ENCODE results near the gene C10orf105.

C10orf105 gene

DNA sequence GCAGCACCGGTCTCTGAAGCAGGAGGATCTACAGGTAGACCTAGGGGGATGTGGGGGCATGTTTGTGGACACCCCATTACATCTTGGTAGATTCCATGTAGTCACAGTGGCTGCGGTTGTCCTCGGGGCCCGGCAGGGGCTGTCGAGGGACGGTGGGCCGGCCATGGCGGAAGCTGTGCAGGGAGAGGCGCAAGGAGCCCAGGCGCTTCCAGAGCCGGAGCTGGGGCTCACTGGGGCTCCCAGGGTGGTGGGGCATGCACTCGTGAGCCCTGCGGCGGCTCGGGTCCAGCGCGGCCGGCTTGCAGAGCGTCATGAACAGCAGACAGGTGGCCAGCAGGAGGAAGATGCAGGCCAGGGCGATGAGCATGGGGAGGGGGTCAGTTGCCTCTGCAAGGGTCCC, 3.7 kb downstream of the C10orf105 start:
- DNase-seq: no peak

DNA sequence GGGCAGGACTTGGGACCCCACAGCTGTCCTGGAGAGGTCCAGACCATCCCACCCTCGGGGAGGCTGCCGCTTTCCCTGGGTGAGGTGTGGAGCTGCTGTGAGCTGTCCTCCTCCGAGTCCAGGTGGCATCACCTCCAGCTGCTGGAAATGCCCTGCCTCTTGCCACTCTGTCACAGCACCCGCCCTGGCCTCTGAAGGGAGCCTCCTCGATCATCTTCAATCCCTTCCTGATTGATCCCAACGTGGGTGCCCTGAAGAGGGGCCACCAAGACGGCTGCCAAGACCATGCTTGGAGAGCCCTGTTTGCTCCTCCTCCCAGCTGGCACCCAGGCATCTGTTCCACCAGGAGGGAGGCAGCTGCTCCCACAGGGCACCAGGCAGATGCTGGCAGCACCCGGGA, 4.6 kb downstream of the C10orf105 start:
- DNase-seq: peak in 1 of 2 experiments; percentile 46

GRCh38 chr10:71714592-71714991, 5.0 kb downstream of the C10orf105 start:
- DNase-seq: no peak

DNA sequence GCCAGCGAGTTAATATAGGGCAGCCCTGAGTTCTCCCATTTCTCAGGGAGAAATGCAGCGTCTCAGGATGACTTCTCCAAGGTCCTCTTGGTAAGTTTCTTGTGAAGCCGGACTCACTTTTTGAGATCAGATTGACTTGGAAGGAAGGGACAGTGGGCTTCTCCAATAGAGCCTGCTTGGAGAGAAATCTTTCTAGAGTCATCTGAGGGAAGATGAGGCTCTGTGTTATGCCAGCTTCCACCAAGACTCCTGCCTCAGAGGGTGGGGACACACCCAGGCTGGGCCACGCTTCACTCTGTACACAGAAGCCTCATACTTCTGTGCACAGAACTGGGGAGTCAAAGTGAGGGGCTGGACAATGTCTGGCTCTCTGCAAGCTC, 5.6 kb downstream of the C10orf105 start:
- DNase-seq: no peak

DNA sequence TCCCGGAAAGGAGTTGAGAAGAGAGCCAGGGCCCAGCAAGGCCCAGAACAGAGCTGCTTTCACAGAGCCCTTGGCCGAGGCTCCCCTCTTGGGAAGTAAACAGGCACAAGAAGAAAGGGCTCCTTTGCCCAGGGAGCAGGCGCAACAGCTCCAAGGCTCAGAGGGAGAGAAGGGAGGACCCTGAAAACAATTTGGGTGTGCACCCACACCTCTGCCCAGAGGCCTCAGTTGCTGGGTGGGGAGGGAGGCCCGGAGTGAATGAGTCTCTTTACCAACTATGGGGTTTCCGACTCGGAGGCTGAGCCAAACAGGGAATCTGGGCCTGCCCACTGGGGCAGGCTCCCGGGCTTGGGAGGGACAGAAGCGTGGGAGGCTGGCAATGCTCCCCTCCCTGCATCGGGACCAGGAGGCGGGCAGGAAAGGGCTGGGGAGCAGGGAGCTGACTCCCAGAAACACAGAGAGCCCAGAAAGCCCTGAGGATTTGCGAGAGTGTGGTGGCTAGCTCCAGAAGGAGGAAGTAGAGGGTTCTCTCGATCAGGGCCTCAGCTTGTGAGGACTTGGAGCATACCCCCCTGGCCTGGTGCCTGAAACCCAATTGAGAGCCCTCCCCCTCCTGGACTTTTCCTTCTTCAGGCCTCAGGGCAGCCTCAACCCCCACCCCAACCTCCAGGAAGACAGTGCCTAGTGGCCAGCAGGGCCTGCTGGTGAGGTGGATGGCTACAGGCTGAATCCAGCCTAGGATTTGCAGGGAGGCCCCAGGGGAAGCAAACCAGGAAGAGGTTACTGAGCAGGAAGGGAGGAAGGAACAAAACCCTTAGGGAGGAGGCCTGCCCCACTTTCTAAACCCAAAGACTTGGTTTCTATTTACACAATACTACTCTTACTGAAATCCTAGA, 6.2 kb downstream of the C10orf105 start:
- no peak for DNase-seq

DNA sequence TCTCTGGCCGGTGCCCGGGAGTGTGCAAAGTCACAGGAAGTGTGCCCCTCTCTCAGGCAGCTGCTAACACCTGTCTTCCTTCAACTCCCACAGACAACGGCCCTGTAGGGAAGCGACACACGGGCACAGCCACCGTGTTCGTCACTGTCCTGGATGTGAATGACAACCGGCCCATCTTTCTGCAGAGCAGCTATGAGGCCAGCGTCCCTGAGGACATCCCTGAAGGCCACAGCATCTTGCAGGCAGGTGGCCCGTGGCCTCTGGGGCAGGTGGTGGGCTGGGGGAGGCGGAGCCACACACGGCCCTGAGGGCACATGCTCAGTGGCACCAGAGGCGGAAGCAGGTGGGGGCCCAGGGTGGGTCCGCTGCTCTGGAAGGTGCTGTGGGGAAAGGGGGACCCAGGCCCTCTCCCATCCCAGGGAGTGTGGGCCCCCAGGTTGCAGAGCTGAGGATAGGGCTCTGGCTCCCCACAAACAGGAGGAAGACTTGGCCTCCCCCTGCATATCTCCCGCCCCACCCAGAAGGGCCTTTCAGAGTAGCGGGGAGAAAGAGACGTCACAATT, 6.9 kb downstream of the C10orf105 start:
- DNase-seq: no peak

DNA sequence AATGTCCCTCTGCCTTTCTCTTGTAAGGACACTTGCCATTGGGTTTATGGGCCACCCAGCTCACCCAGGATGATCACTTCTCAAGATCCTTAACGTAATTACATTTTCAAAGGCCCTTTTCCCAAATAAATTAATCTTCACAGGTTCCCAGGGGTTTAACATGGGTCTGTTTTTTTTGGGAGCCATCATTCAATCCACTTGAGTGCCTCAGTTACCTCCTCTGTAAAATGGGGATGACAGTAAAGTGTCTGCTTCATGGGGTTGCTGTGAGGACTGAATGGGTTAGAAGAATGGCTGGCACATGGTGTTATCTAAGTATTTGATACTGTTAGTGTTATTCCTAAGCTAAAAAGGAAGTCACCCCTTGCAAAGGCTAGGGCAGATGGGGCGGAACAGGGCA, 7.4 kb downstream of the C10orf105 start:
- no peak for DNase-seq

- DNase-seq: no peak
Measured at GRCh38 chr10:71711052-71711623, 8.4 kb downstream of the C10orf105 start.

DNA sequence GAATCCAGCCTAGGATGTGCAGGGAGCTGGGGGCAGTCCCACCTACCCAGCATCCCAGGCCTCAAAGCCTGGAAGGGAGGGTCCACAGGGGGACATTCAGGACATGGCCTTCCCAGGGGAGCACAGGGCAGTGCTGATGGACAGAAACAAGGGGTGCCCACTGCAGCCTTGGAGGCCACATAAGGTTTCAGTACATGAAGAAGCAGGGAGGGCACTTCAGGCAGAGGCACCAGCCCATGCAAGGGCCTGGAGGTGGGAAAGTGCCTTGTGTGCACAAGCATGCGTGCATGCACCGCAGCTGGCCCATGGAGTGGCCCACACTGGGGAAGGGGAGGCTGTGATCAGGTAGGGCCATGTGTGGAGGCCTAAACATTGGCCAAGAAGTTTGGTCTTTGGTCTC, 9.1 kb downstream of the C10orf105 start:
- no peak for DNase-seq

GRCh38 chr10:71708897-71709882, 10.4 kb downstream of the C10orf105 start:
- DNase-seq: no peak

- DNase-seq: peak in 1 of 2 experiments; percentile 23
Measured at GRCh38 chr10:71708301-71708703, 11.3 kb downstream of the C10orf105 start.

DNA sequence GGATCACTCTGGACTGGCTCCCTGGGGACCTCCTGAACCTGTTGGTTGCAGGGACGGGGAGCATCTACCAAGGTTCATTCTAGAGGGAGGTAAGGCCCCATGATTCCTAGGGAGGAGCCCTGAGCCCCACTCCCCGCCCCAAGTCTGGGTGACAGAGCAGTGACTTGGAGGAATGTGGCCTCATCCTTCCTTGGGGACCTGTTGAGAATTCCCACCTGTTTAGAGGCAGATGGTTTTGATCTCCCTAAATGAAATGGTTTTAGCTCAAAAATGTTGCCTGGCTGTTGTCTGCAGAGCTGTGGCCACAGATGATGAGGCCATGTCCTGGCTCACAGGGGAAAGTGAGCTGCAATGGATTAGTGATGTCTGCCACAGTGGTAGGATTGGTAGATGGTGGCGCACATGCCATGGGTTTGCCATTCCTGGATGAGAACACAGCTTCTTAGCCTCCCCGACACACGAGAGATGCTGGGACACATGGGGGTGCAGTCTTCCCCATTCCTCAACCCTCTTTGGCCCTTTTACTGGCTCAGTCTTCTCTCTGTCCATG, 12.3 kb downstream of the C10orf105 start:
- no peak for DNase-seq

DNA sequence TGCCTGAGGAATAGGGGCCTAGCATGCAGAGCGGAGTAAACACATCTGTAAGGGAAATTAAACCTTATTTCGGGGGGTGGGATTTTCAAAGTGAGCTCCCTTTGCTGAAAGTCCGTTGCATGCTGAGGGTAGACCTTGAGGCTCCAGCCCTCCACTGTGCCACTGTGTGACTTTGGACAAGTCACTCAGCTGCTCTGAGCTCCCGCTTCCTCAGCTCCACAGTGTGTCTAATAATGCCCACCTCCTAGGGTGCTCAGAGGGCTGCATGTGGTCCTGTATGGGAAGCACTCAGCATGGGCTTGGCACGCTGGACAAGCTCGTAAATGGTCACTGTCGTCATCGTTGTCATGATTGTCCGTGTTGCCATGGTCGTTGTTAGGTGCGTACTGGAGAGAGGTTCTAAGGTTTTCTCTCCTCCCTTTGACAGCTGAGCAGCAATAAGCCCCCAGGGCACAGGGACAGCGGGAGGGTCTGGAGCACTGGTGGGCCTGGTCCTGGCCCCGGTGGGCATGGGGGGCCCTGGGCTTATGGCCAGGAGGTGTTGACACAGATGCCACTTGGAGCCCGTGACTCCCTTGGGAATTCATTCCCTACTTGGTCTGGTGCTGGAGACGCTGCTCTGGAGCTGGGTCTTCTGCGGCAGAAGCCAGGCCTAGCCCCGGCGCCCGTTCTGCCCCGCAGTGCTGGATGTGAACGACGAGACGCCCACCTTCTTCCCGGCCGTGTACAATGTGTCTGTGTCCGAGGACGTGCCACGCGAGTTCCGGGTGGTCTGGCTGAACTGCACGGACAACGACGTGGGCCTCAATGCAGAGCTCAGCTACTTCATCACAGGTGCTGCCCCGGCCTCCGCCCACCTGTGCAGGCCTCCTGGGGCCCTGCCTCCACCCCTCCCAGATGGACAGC, 13.1 kb downstream of the C10orf105 start:
- DNase-seq: no peak

DNA sequence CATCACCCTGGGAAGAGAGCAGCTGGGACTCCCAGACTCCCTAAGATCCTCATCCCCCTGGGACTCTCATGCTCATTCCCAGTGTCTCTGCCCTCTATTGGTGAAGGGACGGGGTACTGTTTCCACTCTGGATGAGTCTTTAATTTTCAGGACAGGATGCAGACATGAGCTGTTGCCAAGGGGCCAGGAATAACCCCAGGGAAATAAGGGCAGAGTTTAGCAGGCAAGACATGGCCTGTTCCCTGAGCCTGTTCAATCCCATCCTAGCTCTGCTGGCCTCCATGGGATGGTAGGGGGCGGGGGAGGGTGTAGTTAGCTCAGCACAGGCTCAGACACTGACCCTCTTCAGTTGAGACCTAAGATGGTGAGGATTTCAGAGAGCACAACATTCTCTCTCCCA, 14.0 kb downstream of the C10orf105 start:
- DNase-seq: no peak

DNA sequence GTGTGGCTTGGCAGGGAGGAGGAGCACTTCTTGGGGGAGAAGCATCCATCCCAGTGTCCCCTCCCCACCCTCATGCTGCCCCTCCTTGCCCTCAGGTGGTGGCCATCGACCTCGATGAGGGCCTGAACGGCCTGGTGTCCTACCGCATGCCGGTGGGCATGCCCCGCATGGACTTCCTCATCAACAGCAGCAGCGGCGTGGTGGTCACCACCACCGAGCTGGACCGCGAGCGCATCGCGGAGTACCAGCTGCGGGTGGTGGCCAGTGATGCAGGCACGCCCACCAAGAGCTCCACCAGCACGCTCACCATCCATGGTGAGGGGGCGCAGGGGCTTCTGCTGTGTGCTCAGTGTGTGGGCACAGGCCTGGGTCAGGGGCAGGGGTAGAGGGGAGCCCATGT, 14.8 kb downstream of the C10orf105 start:
- DNase-seq: no peak

GRCh38 chr10:71703577-71703976, 16.0 kb downstream of the C10orf105 start:
- no peak for DNase-seq

DNA sequence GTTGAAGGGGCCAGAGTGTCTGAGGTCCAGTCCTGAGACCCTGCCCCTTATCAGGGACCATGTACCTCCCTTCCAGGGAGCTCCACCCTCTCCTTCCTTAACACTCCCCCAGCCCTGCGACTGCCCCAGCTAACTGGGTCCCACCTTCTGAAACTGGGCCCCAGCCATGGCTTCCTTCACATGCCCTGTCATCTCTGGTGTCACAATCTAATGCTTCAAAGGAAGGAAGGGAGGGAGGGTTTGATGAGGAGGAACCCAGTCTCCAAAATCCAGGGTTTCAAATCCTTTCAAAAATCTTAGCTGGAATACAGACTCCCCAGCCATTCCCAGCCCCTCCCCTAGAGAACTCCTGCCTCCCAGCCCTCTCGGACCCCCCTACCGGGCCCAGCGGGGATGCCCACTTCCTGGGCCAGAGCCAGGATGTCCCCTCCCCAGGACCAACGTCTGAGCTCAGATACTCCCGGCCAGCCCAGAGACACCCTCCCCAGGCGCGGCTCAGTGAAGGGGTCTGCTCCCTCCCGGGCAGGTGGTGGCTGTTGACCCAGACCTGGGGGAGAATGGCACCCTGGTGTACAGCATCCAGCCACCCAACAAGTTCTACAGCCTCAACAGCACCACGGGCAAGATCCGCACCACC, 18.0 kb downstream of the C10orf105 start:
- no peak for DNase-seq

DNA sequence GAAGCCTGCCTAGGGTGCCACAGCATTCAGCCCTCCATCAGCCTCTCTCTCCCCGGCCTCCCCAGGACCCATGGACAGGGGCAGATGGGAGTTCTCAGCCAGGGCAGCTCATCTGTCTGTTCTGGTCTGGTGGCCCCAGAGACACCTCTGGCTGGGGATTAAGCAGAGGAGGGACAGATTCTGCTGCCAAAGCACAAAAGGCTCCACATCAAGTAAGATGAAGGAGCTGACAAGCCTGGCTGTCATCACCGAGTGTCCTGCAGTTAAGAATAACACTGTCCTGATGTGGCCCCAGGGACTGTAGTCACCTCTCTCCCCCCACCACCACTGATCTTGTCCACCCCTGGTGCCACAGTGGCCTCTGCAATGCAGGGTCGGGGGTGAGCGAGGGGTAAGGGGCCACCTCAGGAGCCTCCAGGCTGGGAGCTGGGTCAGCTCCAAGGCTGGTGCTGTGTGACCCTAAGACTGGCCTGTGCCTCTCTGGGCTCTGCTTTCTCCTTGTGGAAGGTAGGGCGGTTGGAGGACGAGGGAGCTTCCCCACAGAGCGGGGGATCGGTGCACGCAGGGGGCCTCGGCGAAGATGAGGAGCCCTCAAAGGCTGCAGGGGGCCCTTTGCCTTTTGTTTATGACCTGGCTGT, 18.7 kb downstream of the C10orf105 start:
- peak in 1 of 2 experiments; percentile 38 for DNase-seq

DNA sequence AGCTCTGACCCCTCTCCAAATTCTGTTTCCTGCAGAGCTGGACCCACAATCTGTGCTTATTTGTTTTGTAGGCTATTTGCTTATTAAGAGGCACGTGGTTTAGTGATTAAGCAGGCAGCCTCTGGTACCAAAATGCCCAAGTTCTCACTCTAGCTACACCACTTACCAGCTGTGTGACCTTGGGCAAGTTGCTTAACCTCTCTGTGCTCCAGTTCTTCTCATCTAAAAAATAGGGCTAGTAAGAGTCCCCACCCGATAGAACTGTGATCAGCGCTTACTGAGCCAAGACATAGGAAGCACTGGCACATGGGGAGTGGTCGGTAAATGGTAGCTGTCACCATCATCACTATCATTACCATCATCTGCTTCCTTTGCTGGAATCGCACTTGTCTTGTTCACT, 20.8 kb downstream of the C10orf105 start:
- DNase-seq: no peak

GRCh38 chr10:71697938-71698709, 21.5 kb downstream of the C10orf105 start:
- DNase-seq: no peak

All from NCI-H524 (cell line).